HCT116 (cell line): ENCODE measurements around the gene DAZAP1. TPM values are rescaled to one million over a fixed set of nuclear protein-coding genes. Genes with fewer than 3 reads are reported as not detected.

Experiments
- ATAC-seq: fragments of 200-7000 bp; cut with Tn5 transposase; 2 replicates; pipeline ENCODE4 v1.9.1; 2020; ENCODE audit warnings: mild to moderate bottlenecking, moderate library complexity
- BruUV-seq: library from RNA; stranded (reverse); fragments of 400-500 nt; replicated peaks from 2 replicates; lab custom pipeline; 2021; lab: Mats Ljungman, UMichigan
- CTCF ChIA-PET: fragments of 300-600 bp; sonication (Branson Sonifier 250); formaldehyde crosslinking; loops from one replicate; lab custom pipeline; 2021; ENCODE audit warnings: antibody characterized with exemption; lab: Charles Lee
- POLR2A ChIA-PET: fragments of 300-600, 350-600 bp; sonication (Branson Sonifier 250); formaldehyde crosslinking; loops from one replicate; lab custom pipeline; 2021; ENCODE audit warnings: antibody characterized with exemption; lab: Charles Lee
- RAD21 ChIA-PET, 2 experiments: fragments of 300-600 bp; sonication (Branson Sonifier 250); formaldehyde crosslinking; loops; one replicate each; lab custom pipeline; 2023; ENCODE audit warnings: low total read pairs in 2 of 2; ENCODE audit not compliant: uncharacterized antibody in 2 of 2, unreplicated experiment in 2 of 2, low non-redundant PET in 1 of 2; lab: Charles Lee
- DNase-seq: peaks from one replicate; pipeline ENCODE4 v3.0.0-alpha.2; 2010; ENCODE audit warnings: low read depth, low spot score
- H2AFZ ChIP-seq: fragments of 200-600 bp; shearing (Covaris generic), sonication (generic); 2 replicates; pipeline ENCODE4 v1.6.1; 2017; ENCODE audit warnings: low read depth, mixed run types, mixed read lengths, antibody characterized with exemption, low read length; ENCODE audit not compliant: poor library complexity, severe bottlenecking
- H3K27ac ChIP-seq: 2 replicates; pipeline ENCODE4 v1.5.1; 2012; ENCODE audit warnings: low read depth, low read length
- H3K27me3 ChIP-seq: fragments of 200-600 bp; sonication (generic); 2 replicates; pipeline ENCODE4 v1.6.1; 2016; ENCODE audit warnings: mixed run types, low read length, mixed read lengths; ENCODE audit not compliant: insufficient read depth
- H3K36me3 ChIP-seq, 2 experiments: fragments of 200-500 bp in 1 of 2; fragments of 200-600 bp in 1 of 2; sonication (Bioruptor generic) in 1 of 2; sonication (generic) in 1 of 2; 2 replicates each; pipeline versions ENCODE4 v1.5.1 to v1.6.1; 2014 to 2016; ENCODE audit warnings: low read length in 2 of 2, inconsistent platforms in 1 of 2, mixed read lengths in 1 of 2, mixed run types in 1 of 2; ENCODE audit not compliant: insufficient read depth in 2 of 2, control insufficient read depth in 1 of 2
- H3K4me1 ChIP-seq, 2 experiments: fragments of 200-600 bp in 1 of 2; sonication (generic) in 1 of 2; 2 replicates each; pipeline versions ENCODE4 v1.5.1 to v1.6.1; 2012 to 2017; ENCODE audit warnings: low read length in 2 of 2, inconsistent platforms in 1 of 2, mild to moderate bottlenecking in 1 of 2, mixed read lengths in 1 of 2, mixed run types in 1 of 2, moderate library complexity in 1 of 2; ENCODE audit not compliant: insufficient read depth in 2 of 2, control insufficient read depth in 1 of 2
- H3K4me2 ChIP-seq: fragments of 200-600 bp; sonication (generic); 2 replicates; pipeline ENCODE4 v1.6.1; 2017; ENCODE audit warnings: mixed run types, low read length, mixed read lengths
- H3K4me3 ChIP-seq, 2 experiments: fragments of 200-600 bp in 1 of 2; sonication (generic) in 1 of 2; replicated peaks in 1 of 2; 2 replicates each; pipeline ENCODE4 v1.5.1; 2011 to 2016; ENCODE audit warnings: low read length in 2 of 2, control low read depth in 1 of 2, low read depth in 1 of 2, mild to moderate bottlenecking in 1 of 2, mixed read lengths in 1 of 2, mixed run types in 1 of 2
- H3K79me2 ChIP-seq: fragments of 200-600 bp; sonication (generic); 2 replicates; pipeline ENCODE4 v1.6.1; 2017; ENCODE audit warnings: mild to moderate bottlenecking, mixed run types, low read length, moderate library complexity, mixed read lengths; ENCODE audit not compliant: insufficient read depth
- H3K9ac ChIP-seq: fragments of 200-600 bp; sonication (generic); 2 replicates; pipeline ENCODE4 v1.6.1; 2016; ENCODE audit warnings: low read length, mixed read lengths
- H3K9me2 ChIP-seq: fragments of 200-600 bp; sonication (generic), shearing (Covaris generic); 2 replicates; pipeline ENCODE4 v1.6.1; 2017; ENCODE audit warnings: mixed run types, mild to moderate bottlenecking, moderate library complexity; ENCODE audit not compliant: insufficient read depth
- H3K9me3 ChIP-seq, 2 experiments: fragments of 200-500 bp in 1 of 2; fragments of 200-600 bp in 1 of 2; sonication (Bioruptor generic) in 1 of 2; sonication (generic) in 1 of 2; 2 replicates each; pipeline ENCODE4 v1.6.1; 2014 to 2017; ENCODE audit warnings: low read length in 2 of 2, mixed read lengths in 2 of 2, inconsistent platforms in 1 of 2, low read depth in 1 of 2, mild to moderate bottlenecking in 1 of 2, mixed run types in 1 of 2, moderate library complexity in 1 of 2; ENCODE audit not compliant: control insufficient read depth in 1 of 2, insufficient read depth in 1 of 2
- H4K20me1 ChIP-seq: fragments of 200-600 bp; sonication (generic), shearing (Covaris generic); 2 replicates; pipeline ENCODE4 v1.6.1; 2017; ENCODE audit warnings: mixed run types, mild to moderate bottlenecking, moderate library complexity; ENCODE audit not compliant: insufficient read depth
- CEBPB ChIP-seq: IDR thresholded peaks from 2 replicates; pipeline ENCODE4 v1.6.1; 2012; ENCODE audit warnings: low read depth
- EGR1 ChIP-seq: IDR thresholded peaks from 2 replicates; pipeline ENCODE4 v1.6.1; 2012; ENCODE audit warnings: low read depth
- ELF1 ChIP-seq: IDR thresholded peaks from 2 replicates; pipeline ENCODE4 v1.6.1; 2012; ENCODE audit warnings: low read depth, borderline replicate concordance
- EZH2 ChIP-seq: fragments of 200-600 bp; sonication (generic); IDR thresholded peaks from 2 replicates; pipeline ENCODE4 v1.6.1; 2017; ENCODE audit warnings: antibody characterized with exemption, mixed run types
- JUND ChIP-seq: IDR thresholded peaks from 2 replicates; pipeline ENCODE4 v1.6.1; 2012
- POLR2A ChIP-seq: IDR thresholded peaks from 2 replicates; pipeline ENCODE4 v1.7.0; 2011; ENCODE audit warnings: borderline replicate concordance; ENCODE audit not compliant: insufficient read depth, insufficient read length; ENCODE audit errors: extremely low read depth
- SIN3A ChIP-seq: IDR thresholded peaks from 2 replicates; pipeline ENCODE4 v1.6.1; 2012; ENCODE audit warnings: low read depth
- TCF7L2 ChIP-seq: IDR thresholded peaks from 2 replicates; pipeline ENCODE4 v1.7.0; 2011; ENCODE audit warnings: borderline replicate concordance, inconsistent platforms; ENCODE audit not compliant: insufficient read depth, insufficient read length; ENCODE audit errors: extremely low read depth
- YY1 ChIP-seq: IDR thresholded peaks from 2 replicates; pipeline ENCODE4 v1.6.1; 2011; ENCODE audit warnings: low read length, low read depth, moderate library complexity, mild to moderate bottlenecking; ENCODE audit not compliant: insufficient replicate concordance; ENCODE audit errors: extremely low read depth
- intact Hi-C: fragments of 100-400 bp; cut with micrococcal nuclease; formaldehyde crosslinking; loops from 2 replicates; pipeline ENCODE4 v1.10.0; 2022
- total RNA-seq: library from RNA; stranded (reverse); gene quantifications from one replicate; pipeline ENCODE4 v1.2.1, GENCODE V29; 2021; ENCODE audit not compliant: unreplicated experiment
- TF ChIP-seq, protein P1 (sequence below): IDR thresholded peaks from 2 replicates; pipeline ENCODE4 v1.6.1; 2011; ENCODE audit warnings: mild to moderate bottlenecking, low read length, moderate library complexity; ENCODE audit not compliant: insufficient replicate concordance; ENCODE audit errors: extremely low read depth
- TF ChIP-seq, protein P2 (sequence below), 3 experiments: fragments of 200-600 bp in 1 of 3; sonication (generic) in 1 of 3; IDR thresholded peaks in 2 of 3; conservative IDR thresholded peaks in 1 of 3; 2 replicates each; pipeline ENCODE4 v1.5.1; 2012 to 2017; ENCODE audit warnings: low read depth in 2 of 3, low read length in 2 of 3, antibody characterized with exemption in 1 of 3, borderline replicate concordance in 1 of 3, control low read depth in 1 of 3, mild to moderate bottlenecking in 1 of 3, mixed read lengths in 1 of 3, mixed run types in 1 of 3, moderate library complexity in 1 of 3; ENCODE audit not compliant: insufficient read depth in 1 of 3
- TF ChIP-seq, protein P3 (sequence below): IDR thresholded peaks from 2 replicates; pipeline ENCODE4 v1.6.1; 2012
- TF ChIP-seq, protein P4 (sequence below): IDR thresholded peaks from 2 replicates; pipeline ENCODE4 v1.6.1; 2012

DAZAP1 gene
- total RNA-seq, 1 experiment from 2014 or later, result 191 TPM

DNA sequence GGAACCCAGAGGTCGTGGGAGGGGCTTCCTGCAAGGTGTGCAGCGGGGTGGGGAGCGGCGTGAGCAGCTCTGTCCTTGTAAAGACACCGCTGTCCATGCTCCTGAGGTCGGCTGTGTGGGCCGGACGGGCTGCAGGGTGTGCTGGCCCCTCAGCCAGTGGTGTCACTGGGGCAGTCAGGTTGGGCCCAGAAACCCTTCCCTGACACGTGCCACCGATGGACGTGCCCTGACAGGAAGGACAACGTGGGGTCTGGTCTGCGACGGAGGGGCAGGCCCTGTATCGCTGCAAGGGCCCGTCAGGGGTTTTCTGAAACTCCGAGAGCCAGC is 26.6 kb downstream of the DAZAP1 start:
- no peak for DNase-seq
- Histone ChIP-seq H4K20me1 (no peaks in the 10 kb centered on the region), H3K79me2 (peaks cover 34% of the 10 kb centered on the region), H2AFZ (no peak overlapping the region), H3K27me3 (no peaks in the 10 kb centered on the region), H3K9me2 (no peaks in the 10 kb centered on the region), H3K9me3 (no peaks in the 10 kb centered on the region), H3K36me3 (peaks cover 27 to 38% of the 10 kb centered on the region in 2 experiments; a peak in 3 of 4 replicates), H3K4me2 (no peak overlapping the region), H3K4me1 (peaks cover 10 to 19% of the 10 kb centered on the region in 2 experiments; a peak in 3 of 4 replicates), H3K4me3 (no peak overlapping the region), H3K27ac (no peak overlapping the region), H3K9ac (no peak overlapping the region)
- ChIA-PET RAD21 (no interaction called here), CTCF (no interaction called here), POLR2A (no interaction called here)
- BruUV-seq, result no TSS peak
- no peak for ATAC-seq
- intact Hi-C loops, result no loop called here
- no peak for TF ChIP-seq SIN3A
- no peak for TF ChIP-seq TCF7L2
- TF ChIP-seq, protein P1, sequence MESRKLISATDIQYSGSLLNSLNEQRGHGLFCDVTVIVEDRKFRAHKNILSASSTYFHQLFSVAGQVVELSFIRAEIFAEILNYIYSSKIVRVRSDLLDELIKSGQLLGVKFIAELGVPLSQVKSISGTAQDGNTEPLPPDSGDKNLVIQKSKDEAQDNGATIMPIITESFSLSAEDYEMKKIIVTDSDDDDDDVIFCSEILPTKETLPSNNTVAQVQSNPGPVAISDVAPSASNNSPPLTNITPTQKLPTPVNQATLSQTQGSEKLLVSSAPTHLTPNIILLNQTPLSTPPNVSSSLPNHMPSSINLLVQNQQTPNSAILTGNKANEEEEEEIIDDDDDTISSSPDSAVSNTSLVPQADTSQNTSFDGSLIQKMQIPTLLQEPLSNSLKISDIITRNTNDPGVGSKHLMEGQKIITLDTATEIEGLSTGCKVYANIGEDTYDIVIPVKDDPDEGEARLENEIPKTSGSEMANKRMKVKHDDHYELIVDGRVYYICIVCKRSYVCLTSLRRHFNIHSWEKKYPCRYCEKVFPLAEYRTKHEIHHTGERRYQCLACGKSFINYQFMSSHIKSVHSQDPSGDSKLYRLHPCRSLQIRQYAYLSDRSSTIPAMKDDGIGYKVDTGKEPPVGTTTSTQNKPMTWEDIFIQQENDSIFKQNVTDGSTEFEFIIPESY, result no peak
- TF ChIP-seq YY1, result no peak
- TF ChIP-seq CEBPB, result no peak
- TF ChIP-seq EGR1, result no peak
- TF ChIP-seq POLR2A, result no peak
- TF ChIP-seq, protein P2, sequence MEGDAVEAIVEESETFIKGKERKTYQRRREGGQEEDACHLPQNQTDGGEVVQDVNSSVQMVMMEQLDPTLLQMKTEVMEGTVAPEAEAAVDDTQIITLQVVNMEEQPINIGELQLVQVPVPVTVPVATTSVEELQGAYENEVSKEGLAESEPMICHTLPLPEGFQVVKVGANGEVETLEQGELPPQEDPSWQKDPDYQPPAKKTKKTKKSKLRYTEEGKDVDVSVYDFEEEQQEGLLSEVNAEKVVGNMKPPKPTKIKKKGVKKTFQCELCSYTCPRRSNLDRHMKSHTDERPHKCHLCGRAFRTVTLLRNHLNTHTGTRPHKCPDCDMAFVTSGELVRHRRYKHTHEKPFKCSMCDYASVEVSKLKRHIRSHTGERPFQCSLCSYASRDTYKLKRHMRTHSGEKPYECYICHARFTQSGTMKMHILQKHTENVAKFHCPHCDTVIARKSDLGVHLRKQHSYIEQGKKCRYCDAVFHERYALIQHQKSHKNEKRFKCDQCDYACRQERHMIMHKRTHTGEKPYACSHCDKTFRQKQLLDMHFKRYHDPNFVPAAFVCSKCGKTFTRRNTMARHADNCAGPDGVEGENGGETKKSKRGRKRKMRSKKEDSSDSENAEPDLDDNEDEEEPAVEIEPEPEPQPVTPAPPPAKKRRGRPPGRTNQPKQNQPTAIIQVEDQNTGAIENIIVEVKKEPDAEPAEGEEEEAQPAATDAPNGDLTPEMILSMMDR (IDR thresholded peaks at IDR 0.05 in 2 of 3, conservative IDR thresholded peaks at IDR 0.05 in 1 of 3; ENCODE audit: borderline replicate concordance in 1 of 3, insufficient read depth in 1 of 3, low read depth in 2 of 3, low read length in 2 of 3), result no peak
- TF ChIP-seq ELF1, result no peak
- no peak for TF ChIP-seq JUND
- no peak for TF ChIP-seq EZH2
- TF ChIP-seq, protein P3, sequence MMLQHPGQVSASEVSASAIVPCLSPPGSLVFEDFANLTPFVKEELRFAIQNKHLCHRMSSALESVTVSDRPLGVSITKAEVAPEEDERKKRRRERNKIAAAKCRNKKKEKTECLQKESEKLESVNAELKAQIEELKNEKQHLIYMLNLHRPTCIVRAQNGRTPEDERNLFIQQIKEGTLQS, result no peak
- TF ChIP-seq, protein P4, sequence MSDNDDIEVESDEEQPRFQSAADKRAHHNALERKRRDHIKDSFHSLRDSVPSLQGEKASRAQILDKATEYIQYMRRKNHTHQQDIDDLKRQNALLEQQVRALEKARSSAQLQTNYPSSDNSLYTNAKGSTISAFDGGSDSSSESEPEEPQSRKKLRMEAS, result no peak
